Measurements from ENCODE around the gene NRG2. TPM values are rescaled to one million over a fixed set of nuclear protein-coding genes. Genes with fewer than 3 reads are reported as not detected.

Gene NRG2
- polyA plus RNA-seq, 1 of the 3 experiments (the other 2 are of a cell fraction): 3.7 TPM

DNA sequence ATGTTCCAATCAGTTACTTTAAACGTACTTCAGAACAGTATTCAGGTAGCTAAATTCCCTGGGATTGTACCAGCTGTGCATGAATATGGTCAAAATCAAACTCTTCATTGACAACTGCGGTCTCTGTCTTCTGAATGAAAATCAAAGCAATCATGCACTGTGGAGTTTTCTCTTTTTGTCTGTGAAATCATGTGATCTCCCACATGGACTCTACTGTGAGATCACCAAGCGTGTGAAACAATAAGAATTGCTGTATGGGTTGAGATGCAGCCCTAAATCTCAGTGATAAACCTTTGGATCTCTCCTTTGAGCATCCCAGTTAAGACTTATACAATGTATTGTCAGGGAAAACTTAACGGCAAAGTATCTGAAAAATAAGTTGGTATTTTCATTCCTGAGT, 6.1 kb downstream of the NRG2 start:
- CTCF ChIA-PET: interaction anchor here (1.6 kb wide), 1 partner anchor 22 kb away, joined by 3 read pairs; no protein-coding TSS in a partner anchor
- no peak overlapping the region for H2AFZ ChIP-seq (ENCODE audit: low read depth)
- H3F3A ChIP-seq (replicated peaks; ENCODE audit: insufficient read depth): peaks cover 14% of the 10 kb centered on the region
- H3K9me2 ChIP-seq: no peaks in the 10 kb centered on the region
- H3K9ac ChIP-seq: no peak overlapping the region
- H3K36me3 ChIP-seq (replicated peaks in 1 of 2; ENCODE audit: control insufficient read depth in 1 of 2, insufficient read depth in 2 of 2, low read length in 1 of 2): no peaks in the 10 kb centered on the region
- no peak for DNase-seq
- H3K4me3 ChIP-seq (ENCODE audit: low read depth in 2 of 2, low read length in 1 of 2): no peak overlapping the region
- H3K27me3 ChIP-seq (ENCODE audit: insufficient read depth): no peaks in the 10 kb centered on the region
- H4K20me1 ChIP-seq (ENCODE audit: insufficient read depth): no peaks in the 10 kb centered on the region
- TF ChIP-seq MEF2A (IDR thresholded peaks at IDR 0.05; ENCODE audit: borderline replicate concordance, low read depth): no peak
- no peak for TF ChIP-seq RCOR1 (IDR thresholded peaks at IDR 0.05; ENCODE audit: low read length)
- no peak for TF ChIP-seq RFX5 (IDR thresholded peaks at IDR 0.05; ENCODE audit: low read length)
- no peak for TF ChIP-seq ZBTB33 (IDR thresholded peaks at IDR 0.05; ENCODE audit: borderline replicate concordance, low read depth)
- no peak for TF ChIP-seq FOXM1 (IDR thresholded peaks at IDR 0.05; ENCODE audit: low read depth)
- TF ChIP-seq SIN3A (IDR thresholded peaks at IDR 0.05; ENCODE audit: borderline replicate concordance, low read depth, low read length): no peak
- no peak for TF ChIP-seq TAF1 (IDR thresholded peaks at IDR 0.05; ENCODE audit: borderline replicate concordance, low read depth, low read length)
- TF ChIP-seq, protein P1, sequence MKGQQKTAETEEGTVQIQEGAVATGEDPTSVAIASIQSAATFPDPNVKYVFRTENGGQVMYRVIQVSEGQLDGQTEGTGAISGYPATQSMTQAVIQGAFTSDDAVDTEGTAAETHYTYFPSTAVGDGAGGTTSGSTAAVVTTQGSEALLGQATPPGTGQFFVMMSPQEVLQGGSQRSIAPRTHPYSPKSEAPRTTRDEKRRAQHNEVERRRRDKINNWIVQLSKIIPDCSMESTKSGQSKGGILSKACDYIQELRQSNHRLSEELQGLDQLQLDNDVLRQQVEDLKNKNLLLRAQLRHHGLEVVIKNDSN (IDR thresholded peaks at IDR 0.05; ENCODE audit: borderline replicate concordance, low read depth): no peak
- TF ChIP-seq SMC3 (IDR thresholded peaks at IDR 0.05; ENCODE audit: low read depth, low read length): no peak
- TF ChIP-seq USF2 (IDR thresholded peaks at IDR 0.05; ENCODE audit: borderline replicate concordance, low read depth, low read length): no peak
- TF ChIP-seq NRF1 (IDR thresholded peaks at IDR 0.05; ENCODE audit: low read depth, low read length): no peak
- TF ChIP-seq EP300 (IDR thresholded peaks at IDR 0.05; ENCODE audit: borderline replicate concordance in 1 of 2, low read depth in 1 of 2, low read length in 1 of 2): no peak
- TF ChIP-seq FOSL2 (IDR thresholded peaks at IDR 0.05; ENCODE audit: borderline replicate concordance, low read depth): no peak
- TF ChIP-seq JUND (IDR thresholded peaks at IDR 0.05): no peak
- no peak for TF ChIP-seq ELF1 (IDR thresholded peaks at IDR 0.05)
- no peak for TF ChIP-seq GABPA (IDR thresholded peaks at IDR 0.05; ENCODE audit: low read depth)
- TF ChIP-seq FOXJ3 (CRISPR knock-in tag; IDR thresholded peaks at IDR 0.05): no peak
- no peak for TF ChIP-seq TCF12 (IDR thresholded peaks at IDR 0.05)
- 93% methylated on average over 4 of the region's 4 CpGs for WGBS (ENCODE audit: low lambda C conversion rate)
- no peaks in the 10 kb centered on the region for H3K9me3 ChIP-seq
- peak overlapping the region in 1 of 2 experiments; percentile 39; a peak in 2 of 4 replicates for H3K27ac ChIP-seq (ENCODE audit: low read depth in 2 of 2, low read length in 1 of 2)
- no peak overlapping the region for H3K4me2 ChIP-seq
- peaks cover 0 to 29% of the 10 kb centered on the region in 2 experiments; a peak in 2 of 4 replicates for H3K4me1 ChIP-seq (ENCODE audit: control insufficient read depth in 1 of 2, insufficient read depth in 2 of 2, low read depth in 1 of 2, low read length in 1 of 2)
- peaks cover 5% of the 10 kb centered on the region; the same call in 1 of the 2 replicates for H3K79me2 ChIP-seq (ENCODE audit: insufficient read depth)
- POLR2A ChIA-PET: no interaction called here
